HEK293 (cell line): ENCODE measurements around the gene MZB1.

ENCODE experiments used
- CTCF ChIA-PET: fragments of 350-600 bp; formaldehyde crosslinking; extraction: SDS; loops from one replicate; lab custom pipeline; 2021; ENCODE audit warnings: antibody characterized with exemption; lab: Yijun Ruan, JAX
- POLR2A ChIA-PET: fragments of 300-600 bp; formaldehyde crosslinking; extraction: SDS; loops from one replicate; lab custom pipeline; 2020; ENCODE audit warnings: antibody characterized with exemption, inconsistent platforms; lab: Yijun Ruan, JAX
- H3K27ac ChIP-seq: fragments of 200-500 bp; sonication (Bioruptor generic); 2 replicates; pipeline ENCODE4 v1.5.1; 2014; ENCODE audit warnings: low read depth, low read length, control low read depth, inconsistent platforms; ENCODE audit errors: extremely low read depth
- H3K36me3 ChIP-seq, 2 experiments: fragments of 200-500 bp in 1 of 2; sonication (Bioruptor generic) in 1 of 2; 1 replicate in 1 of 2; 2 replicates in 1 of 2; pipeline ENCODE4 v1.5.1; 2014 to 2017; ENCODE audit warnings: inconsistent platforms in 2 of 2, low read length in 2 of 2; ENCODE audit not compliant: control insufficient read depth in 2 of 2, insufficient read depth in 1 of 2
- H3K4me1 ChIP-seq: fragments of 200-500 bp; sonication (Bioruptor generic); 2 replicates; pipeline ENCODE4 v1.5.1; 2014; ENCODE audit warnings: mild to moderate bottlenecking, low read length, inconsistent platforms; ENCODE audit not compliant: control insufficient read depth, insufficient read depth
- H3K4me3 ChIP-seq: 2 replicates; pipeline ENCODE4 v1.5.1; 2011; ENCODE audit warnings: low read depth, mild to moderate bottlenecking, control low read depth, low read length, moderate library complexity
- H3K9me3 ChIP-seq: fragments of 200-500 bp; sonication (Bioruptor generic); 2 replicates; pipeline ENCODE4 v1.5.1; 2014; ENCODE audit warnings: low read depth, low read length, inconsistent platforms; ENCODE audit not compliant: control insufficient read depth, insufficient read depth
- BCL11A ChIP-seq: fragments of 450-650 bp; formaldehyde crosslinking; IDR thresholded peaks from 2 replicates; pipeline ENCODE4 v1.5.1; 2016; ENCODE audit warnings: low read depth, missing biosample characterization, missing genetic modification characterization
- GLI2 ChIP-seq: fragments of 450-650 bp; formaldehyde crosslinking; IDR thresholded peaks from 2 replicates; pipeline ENCODE4; 2017; ENCODE audit warnings: missing biosample characterization, missing genetic modification characterization, low read depth, borderline replicate concordance
- GLI4 ChIP-seq: fragments of 450-650 bp; formaldehyde crosslinking; IDR thresholded peaks from 2 replicates; pipeline ENCODE4 v1.5.1; 2016; ENCODE audit warnings: missing biosample characterization, missing genetic modification characterization
- GLIS2 ChIP-seq: fragments of 450-650 bp; formaldehyde crosslinking; IDR thresholded peaks from 2 replicates; pipeline ENCODE4 v1.5.1; 2016; ENCODE audit warnings: missing biosample characterization, missing genetic modification characterization
- HOXA7 ChIP-seq: sonication (generic); formaldehyde crosslinking; IDR thresholded peaks from 2 replicates; pipeline ENCODE4 v1.8.1; 2022; ENCODE audit warnings: missing genetic modification reagents, borderline replicate concordance
- KLF17 ChIP-seq: fragments of 450-650 bp; formaldehyde crosslinking; IDR thresholded peaks from 2 replicates; pipeline ENCODE4 v1.5.1; 2016; ENCODE audit warnings: missing biosample characterization, missing genetic modification characterization
- PRDM1 ChIP-seq: fragments of 450-650 bp; formaldehyde crosslinking; IDR thresholded peaks from 2 replicates; pipeline ENCODE4; 2016; ENCODE audit warnings: missing biosample characterization, missing genetic modification characterization
- TRIM28 ChIP-seq: IDR thresholded peaks from 2 replicates; pipeline ENCODE4 v1.6.1; 2011; ENCODE audit warnings: low read length, control low read depth, borderline replicate concordance
- ZBTB11 ChIP-seq: fragments of 450-650 bp; formaldehyde crosslinking; conservative IDR thresholded peaks from 2 replicates; pipeline ENCODE4 v1.5.1; 2016; ENCODE audit warnings: low read depth, missing biosample characterization, missing genetic modification characterization
- ZBTB44 ChIP-seq: fragments of 450-650 bp; IDR thresholded peaks from 2 replicates; pipeline ENCODE4 v1.5.1; 2018; ENCODE audit warnings: missing biosample characterization, mild to moderate bottlenecking, missing genetic modification characterization
- ZEB2 ChIP-seq: fragments of 450-650 bp; formaldehyde crosslinking; IDR thresholded peaks from 2 replicates; pipeline ENCODE4 v1.5.1; 2016; ENCODE audit warnings: missing biosample characterization, missing genetic modification characterization
- ZFHX2 ChIP-seq: fragments of 450-650 bp; formaldehyde crosslinking; conservative IDR thresholded peaks from 2 replicates; pipeline ENCODE4 v1.5.1; 2016; ENCODE audit warnings: missing biosample characterization, missing genetic modification characterization
- ZFP37 ChIP-seq: fragments of 450-650 bp; formaldehyde crosslinking; IDR thresholded peaks from 2 replicates; pipeline ENCODE4 v1.5.1; 2016; ENCODE audit warnings: missing biosample characterization, missing genetic modification characterization
- ZFP69B ChIP-seq: fragments of 450-650 bp; formaldehyde crosslinking; IDR thresholded peaks from 2 replicates; pipeline ENCODE4 v1.5.1; 2016; ENCODE audit warnings: missing biosample characterization, missing genetic modification characterization
- ZIC2 ChIP-seq: fragments of 450-650 bp; formaldehyde crosslinking; IDR thresholded peaks from 2 replicates; pipeline ENCODE4 v1.5.1; 2016; ENCODE audit warnings: missing biosample characterization, missing genetic modification characterization
- ZNF132 ChIP-seq: fragments of 450-650 bp; formaldehyde crosslinking; IDR thresholded peaks from 2 replicates; pipeline ENCODE4 v1.5.1; 2017; ENCODE audit warnings: missing biosample characterization, missing genetic modification characterization, borderline replicate concordance
- ZNF16 ChIP-seq: fragments of 450-650 bp; formaldehyde crosslinking; IDR thresholded peaks from 2 replicates; pipeline ENCODE4 v1.5.1; 2016; ENCODE audit warnings: low read depth, missing biosample characterization, missing genetic modification characterization
- ZNF19 ChIP-seq: fragments of 450-650 bp; formaldehyde crosslinking; IDR thresholded peaks from 2 replicates; pipeline ENCODE4; 2016; ENCODE audit warnings: missing biosample characterization, missing genetic modification characterization, low read depth
- ZNF2 ChIP-seq: fragments of 450-650 bp; formaldehyde crosslinking; IDR thresholded peaks from 2 replicates; pipeline ENCODE4 v1.5.1; 2016; ENCODE audit warnings: missing biosample characterization, missing genetic modification characterization
- ZNF214 ChIP-seq: fragments of 450-650 bp; formaldehyde crosslinking; IDR thresholded peaks from 2 replicates; pipeline ENCODE4 v1.5.1; 2017; ENCODE audit warnings: missing biosample characterization, mild to moderate bottlenecking, missing genetic modification characterization, borderline replicate concordance
- ZNF324 ChIP-seq: fragments of 450-650 bp; formaldehyde crosslinking; IDR thresholded peaks from 2 replicates; pipeline ENCODE4 v1.5.1; 2016; ENCODE audit warnings: missing biosample characterization, missing genetic modification characterization
- ZNF518A ChIP-seq: fragments of 450-650 bp; formaldehyde crosslinking; conservative IDR thresholded peaks from 2 replicates; pipeline ENCODE4 v1.5.1; 2016; ENCODE audit warnings: low read depth, missing biosample characterization, missing genetic modification characterization
- ZNF623 ChIP-seq: fragments of 450-650 bp; formaldehyde crosslinking; IDR thresholded peaks from 2 replicates; pipeline ENCODE4 v1.5.1; 2016; ENCODE audit warnings: missing biosample characterization, missing genetic modification characterization
- ZNF660 ChIP-seq: fragments of 450-650 bp; IDR thresholded peaks from 2 replicates; pipeline ENCODE4 v1.5.1; 2018; ENCODE audit warnings: missing biosample characterization, mild to moderate bottlenecking, missing genetic modification characterization

MZB1 gene

GRCh38 chr5:139426203-139426885, 36.6 kb upstream of the MZB1 start:
- no peaks in the 10 kb centered on the region for H3K4me1 ChIP-seq
- TF ChIP-seq HOXA7 (CRISPR knock-in tag) (no peak), ZNF132 (tag by site-specific recombination) (no peak), ZNF16 (no peak), ZNF518A (no peak), ZNF623 (tag by site-specific recombination) (no peak), PRDM1 (tag by site-specific recombination) (no peak), ZFP37 (no peak), ZFP69B (tag by site-specific recombination) (no peak), ZNF19 (tag by site-specific recombination) (no peak), ZBTB44 (tag by site-specific recombination) (no peak), KLF17 (no peak), ZNF324 (tag by site-specific recombination) (no peak), ZIC2 (no peak), ZNF214 (tag by site-specific recombination) (no peak), ZEB2 (tag by site-specific recombination) (no peak), GLI4 (tag by site-specific recombination) (no peak), BCL11A (tag by site-specific recombination) (no peak), ZFHX2 (no peak)
- H3K9me3 ChIP-seq, result no peaks in the 10 kb centered on the region
- H3K27ac ChIP-seq, result no peak overlapping the region
- ChIA-PET CTCF (interaction anchor here (0.8 to 9.2 kb wide), 2 partner anchors 88 to 121 kb away, joined by 3 to 246 read pairs; no protein-coding TSS in a partner anchor), POLR2A (interaction anchor here (0.8 kb wide), 1 partner anchor 13 kb away, joined by 6 read pairs; the partner anchor contains the start of gene DNAJC18)
- no peak overlapping the region for H3K4me3 ChIP-seq
- H3K36me3 ChIP-seq, result peaks cover 56 to 61% of the 10 kb centered on the region in 2 experiments

GRCh38 chr5:139425497-139425896, 35.8 kb upstream of the MZB1 start:
- peaks cover 64 to 67% of the 10 kb centered on the region in 2 experiments for H3K36me3 ChIP-seq
- ChIA-PET POLR2A (interaction anchor here (0.8 kb wide), 1 partner anchor 14 kb away, joined by 6 read pairs; the partner anchor contains the start of gene DNAJC18), CTCF (interaction anchor here (0.6 to 9.2 kb wide), 2 partner anchors 40 to 88 kb away, joined by 3 to 246 read pairs; no protein-coding TSS in a partner anchor)
- H3K4me1 ChIP-seq, result no peaks in the 10 kb centered on the region
- no peak overlapping the region for H3K4me3 ChIP-seq
- H3K9me3 ChIP-seq, result no peaks in the 10 kb centered on the region
- H3K27ac ChIP-seq, result no peak overlapping the region
- no peak for TF ChIP-seq ZNF660
- no peak for TF ChIP-seq GLIS2 (tag by site-specific recombination)
- TF ChIP-seq GLI2, result no peak
- no peak for TF ChIP-seq ZBTB11
- TF ChIP-seq TRIM28, result no peak
- no peak for TF ChIP-seq ZNF2 (tag by site-specific recombination)
